Fibroblast of lung (primary cell): ENCODE results near the gene GIT2. TPM values are rescaled to one million over a fixed set of nuclear protein-coding genes. Genes with fewer than 3 reads are reported as not detected.

Experiments
- DNase-seq, 2 donors: peaks; one replicate each; pipeline versions ENCODE4 v3.0.0 to v3.0.0-alpha.2; 2010; ENCODE audit warnings: low read depth in 2 of 2
- H2AFZ ChIP-seq: 2 replicates; pipeline ENCODE4 v1.5.1; 2012; ENCODE audit warnings: low read length, control low read depth, inconsistent platforms
- H3K27ac ChIP-seq: 2 replicates; pipeline ENCODE4 v1.5.1; 2011; ENCODE audit warnings: low read length, control low read depth; ENCODE audit not compliant: insufficient read depth
- H3K27me3 ChIP-seq: 2 replicates; pipeline ENCODE4 v1.5.1; 2011; ENCODE audit warnings: mild to moderate bottlenecking, low read length; ENCODE audit not compliant: control insufficient read depth, insufficient read depth
- H3K36me3 ChIP-seq: 2 replicates; pipeline ENCODE4 v1.5.1; 2011; ENCODE audit warnings: low read length; ENCODE audit not compliant: control insufficient read depth, insufficient read depth
- H3K4me1 ChIP-seq: 2 replicates; pipeline ENCODE4 v1.5.1; 2011; ENCODE audit warnings: low read length; ENCODE audit not compliant: control insufficient read depth, insufficient read depth; ENCODE audit errors: extremely low read depth
- H3K4me2 ChIP-seq: 2 replicates; pipeline ENCODE4 v1.5.1; 2011; ENCODE audit warnings: low read length, control low read depth; ENCODE audit not compliant: insufficient read depth; ENCODE audit errors: extremely low read depth
- H3K4me3 ChIP-seq, 4 experiments: fragments of 200-600 bp in 1 of 4; sonication (generic) in 1 of 4; replicated peaks in 1 of 4; 2 replicates each; pipeline ENCODE4 v1.5.1; 2011 to 2016; ENCODE audit warnings: low read length in 4 of 4, low read depth in 3 of 4, mild to moderate bottlenecking in 3 of 4, control low read depth in 2 of 4, inconsistent platforms in 1 of 4, mixed read lengths in 1 of 4; ENCODE audit not compliant: insufficient read depth in 1 of 4; ENCODE audit errors: control extremely low read depth in 1 of 4
- H3K79me2 ChIP-seq: 2 replicates; pipeline ENCODE4 v1.5.1; 2012; ENCODE audit warnings: mild to moderate bottlenecking, low read length, inconsistent platforms; ENCODE audit not compliant: control insufficient read depth, insufficient read depth
- H3K9ac ChIP-seq: 2 replicates; pipeline ENCODE4 v1.5.1; 2011; ENCODE audit warnings: mild to moderate bottlenecking, low read length, control low read depth; ENCODE audit not compliant: insufficient read depth
- H3K9me3 ChIP-seq: 2 replicates; pipeline ENCODE4 v1.5.1; 2012; ENCODE audit warnings: low read depth, low read length; ENCODE audit not compliant: control insufficient read depth, insufficient read depth
- H4K20me1 ChIP-seq: 2 replicates; pipeline ENCODE4 v1.5.1; 2011; ENCODE audit warnings: low read length; ENCODE audit not compliant: control insufficient read depth, insufficient read depth; ENCODE audit errors: extremely low read depth
- EZH2 ChIP-seq: IDR thresholded peaks from 2 replicates; pipeline ENCODE4 v1.5.1; 2012; ENCODE audit warnings: low read length, control low read depth, mild to moderate bottlenecking; ENCODE audit errors: missing control alignments
- polyA plus RNA-seq, 2 donors: library from polyadenylated mRNA; depleted of rRNA in 1 of 2; stranded (reverse) in 1 of 2; unstranded in 1 of 2; fragments of >200 nt; gene quantifications; 2 replicates each; pipeline ENCODE4 v1.2.1, GENCODE V29; 2011 to 2012; ENCODE audit warnings: missing spikeins in 1 of 2
- total RNA-seq: library from RNA; depleted of rRNA; stranded (reverse); fragments of >200 nt; gene quantifications from 2 replicates; pipeline ENCODE4 v1.2.1, GENCODE V29; 2014
- TF ChIP-seq, protein P1 (sequence below), 2 donors: IDR thresholded peaks in 1 of 2; conservative IDR thresholded peaks in 1 of 2; 1 replicate in 1 of 2; 2 replicates in 1 of 2; pipeline ENCODE4 v1.5.1; 2011 to 2012; ENCODE audit warnings: low read length in 2 of 2, control low read depth in 1 of 2, inconsistent platforms in 1 of 2, low read depth in 1 of 2, mild to moderate bottlenecking in 1 of 2

GIT2 gene
- total and polyA plus RNA-seq, 2 donors (not counting 1 experiment from before 2014, with no cell fraction given) = 47.9 to 53.5 TPM

- H3K4me2 ChIP-seq = no peak overlapping the region
- H3K36me3 ChIP-seq = no peaks in the 10 kb centered on the region
- no peak for DNase-seq
- no peak overlapping the region for H3K9ac ChIP-seq
- H3K9me3 ChIP-seq = no peaks in the 10 kb centered on the region
- H2AFZ ChIP-seq = no peak overlapping the region
- no peaks in the 10 kb centered on the region for H3K27me3 ChIP-seq
- H3K4me1 ChIP-seq = peaks cover 10% of the 10 kb centered on the region
- H3K4me3 ChIP-seq = no peak overlapping the region
- no peak for TF ChIP-seq EZH2
- TF ChIP-seq, protein P1, sequence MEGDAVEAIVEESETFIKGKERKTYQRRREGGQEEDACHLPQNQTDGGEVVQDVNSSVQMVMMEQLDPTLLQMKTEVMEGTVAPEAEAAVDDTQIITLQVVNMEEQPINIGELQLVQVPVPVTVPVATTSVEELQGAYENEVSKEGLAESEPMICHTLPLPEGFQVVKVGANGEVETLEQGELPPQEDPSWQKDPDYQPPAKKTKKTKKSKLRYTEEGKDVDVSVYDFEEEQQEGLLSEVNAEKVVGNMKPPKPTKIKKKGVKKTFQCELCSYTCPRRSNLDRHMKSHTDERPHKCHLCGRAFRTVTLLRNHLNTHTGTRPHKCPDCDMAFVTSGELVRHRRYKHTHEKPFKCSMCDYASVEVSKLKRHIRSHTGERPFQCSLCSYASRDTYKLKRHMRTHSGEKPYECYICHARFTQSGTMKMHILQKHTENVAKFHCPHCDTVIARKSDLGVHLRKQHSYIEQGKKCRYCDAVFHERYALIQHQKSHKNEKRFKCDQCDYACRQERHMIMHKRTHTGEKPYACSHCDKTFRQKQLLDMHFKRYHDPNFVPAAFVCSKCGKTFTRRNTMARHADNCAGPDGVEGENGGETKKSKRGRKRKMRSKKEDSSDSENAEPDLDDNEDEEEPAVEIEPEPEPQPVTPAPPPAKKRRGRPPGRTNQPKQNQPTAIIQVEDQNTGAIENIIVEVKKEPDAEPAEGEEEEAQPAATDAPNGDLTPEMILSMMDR (conservative IDR thresholded peaks at IDR 0.05 in 1 of 2, IDR thresholded peaks at IDR 0.05 in 1 of 2; ENCODE audit: low read depth in 1 of 2, low read length in 2 of 2) = no peak
- no peaks in the 10 kb centered on the region for H4K20me1 ChIP-seq
- H3K79me2 ChIP-seq = peaks cover 65% of the 10 kb centered on the region
- H3K27ac ChIP-seq = no peak overlapping the region
Measured at GRCh38 chr12:109997393-109997792, 1.2 kb upstream of the GIT2 start.

DNA sequence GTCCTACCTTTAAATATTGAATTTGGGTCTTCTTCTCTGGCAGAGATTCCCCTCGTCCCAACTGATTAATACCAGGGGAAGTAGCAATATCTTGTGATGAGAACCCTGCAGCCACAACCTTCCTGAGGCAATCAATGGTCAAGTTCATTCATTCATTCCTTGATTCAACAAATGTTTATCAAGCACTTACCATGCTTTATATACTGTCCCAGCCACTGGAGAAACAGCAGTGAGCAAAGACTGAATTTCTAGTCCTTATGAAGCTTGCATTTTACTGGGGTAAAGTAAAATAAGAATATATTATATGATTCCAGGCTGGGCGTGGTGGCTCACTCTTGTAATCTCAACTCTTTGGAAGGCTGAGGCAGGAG is 300 bp upstream of the GIT2 start:
- H3K4me1 ChIP-seq = peaks cover 7% of the 10 kb centered on the region
- H3K36me3 ChIP-seq = no peaks in the 10 kb centered on the region
- H3K79me2 ChIP-seq = peaks cover 65% of the 10 kb centered on the region
- peak overlapping the region; percentile 54 to 97 (median 80) for H3K4me3 ChIP-seq
- H2AFZ ChIP-seq = peak overlapping the region; percentile 95
- H3K9me3 ChIP-seq = no peaks in the 10 kb centered on the region
- H3K4me2 ChIP-seq = peak overlapping the region; percentile 68
- peak overlapping the region; percentile 77 for H3K27ac ChIP-seq
- H4K20me1 ChIP-seq = no peaks in the 10 kb centered on the region
- peak overlapping the region; percentile 75 for H3K9ac ChIP-seq
- TF ChIP-seq, protein P1 (conservative IDR thresholded peaks at IDR 0.05 in 1 of 2, IDR thresholded peaks at IDR 0.05 in 1 of 2; ENCODE audit: low read depth in 1 of 2, low read length in 2 of 2) = no peak
- no peak for TF ChIP-seq EZH2
- DNase-seq = no peak
- no peaks in the 10 kb centered on the region for H3K27me3 ChIP-seq

DNA sequence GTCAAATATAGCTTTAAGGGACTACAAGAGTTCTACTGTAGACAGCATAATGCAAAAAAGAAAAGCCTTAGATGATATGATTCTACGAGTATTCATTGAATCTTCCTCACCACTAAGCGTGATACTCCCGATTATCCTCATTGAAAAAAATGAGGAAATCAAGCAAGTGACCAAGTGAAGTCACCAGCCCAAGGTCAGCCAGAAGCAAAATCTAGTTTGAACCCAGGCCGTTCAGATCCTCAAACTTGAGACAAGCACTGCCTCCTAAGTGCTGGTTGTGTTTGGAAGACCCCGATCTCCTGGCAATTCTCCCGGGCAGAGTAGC is 845 bp downstream of the GIT2 start:
- Histone ChIP-seq H3K9me3 (no peaks in the 10 kb centered on the region), H3K79me2 (peaks cover 59% of the 10 kb centered on the region), H3K36me3 (no peaks in the 10 kb centered on the region), H3K4me3 (peak overlapping the region; percentile 54 to 97 (median 80)), H3K27me3 (no peaks in the 10 kb centered on the region), H4K20me1 (no peaks in the 10 kb centered on the region), H3K9ac (peak overlapping the region; percentile 75), H3K4me1 (peaks cover 7% of the 10 kb centered on the region), H2AFZ (no peak overlapping the region), H3K4me2 (peak overlapping the region; percentile 71), H3K27ac (peak overlapping the region; percentile 77)
- TF ChIP-seq, protein P1 (conservative IDR thresholded peaks at IDR 0.05 in 1 of 2, IDR thresholded peaks at IDR 0.05 in 1 of 2; ENCODE audit: low read depth in 1 of 2, low read length in 2 of 2) = no peak
- no peak for TF ChIP-seq EZH2
- DNase-seq = no peak
